AG10803 (cell line): ENCODE results near the gene TRABD2B.

Experiments
- DNase-seq: peaks from one replicate; pipeline ENCODE4 v3.0.0; 2010; ENCODE audit warnings: low read depth
- H3K4me3 ChIP-seq: 2 replicates; pipeline ENCODE4 v1.5.1; 2011; ENCODE audit warnings: mild to moderate bottlenecking, low read length, control low read depth
- TF ChIP-seq, protein P1 (sequence below): conservative IDR thresholded peaks from 2 replicates; pipeline ENCODE4 v1.5.1; 2011; ENCODE audit warnings: mild to moderate bottlenecking, low read length, control low read depth, inconsistent platforms

Gene TRABD2B

DNA sequence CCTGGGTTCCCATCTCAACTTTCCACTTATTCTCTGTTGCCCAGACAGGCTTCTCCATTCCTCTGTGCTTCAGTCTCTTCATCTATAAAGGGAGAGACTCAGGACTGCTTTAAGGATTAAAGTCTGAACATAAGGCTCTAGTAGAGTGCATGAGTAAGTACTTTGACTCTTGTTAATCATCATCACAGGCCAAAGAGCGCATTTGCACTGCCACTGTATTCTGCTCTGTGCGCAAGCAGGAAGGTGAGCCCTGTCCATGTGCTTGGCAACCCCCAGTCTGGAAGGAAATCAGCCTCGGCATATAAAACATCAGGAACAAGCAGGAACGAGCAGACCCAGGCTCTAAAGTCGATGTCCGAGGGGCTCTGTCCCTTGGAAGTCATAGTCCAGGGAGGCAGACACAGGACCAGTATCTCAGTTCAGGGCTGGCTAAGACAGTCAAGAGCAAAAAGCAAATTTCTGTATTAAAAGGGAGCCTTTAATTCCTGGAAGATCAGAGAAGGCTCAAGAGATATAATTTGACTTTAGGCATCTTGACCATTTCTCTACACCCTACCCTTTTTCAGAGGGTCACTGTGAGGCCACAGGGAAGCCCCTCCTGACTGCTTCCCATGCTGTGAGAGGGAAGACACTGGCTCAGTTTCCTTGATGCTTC, 131.2 kb downstream of the TRABD2B start:
- DNase-seq = no peak
- H3K4me3 ChIP-seq = no peak overlapping the region
- TF ChIP-seq, protein P1, sequence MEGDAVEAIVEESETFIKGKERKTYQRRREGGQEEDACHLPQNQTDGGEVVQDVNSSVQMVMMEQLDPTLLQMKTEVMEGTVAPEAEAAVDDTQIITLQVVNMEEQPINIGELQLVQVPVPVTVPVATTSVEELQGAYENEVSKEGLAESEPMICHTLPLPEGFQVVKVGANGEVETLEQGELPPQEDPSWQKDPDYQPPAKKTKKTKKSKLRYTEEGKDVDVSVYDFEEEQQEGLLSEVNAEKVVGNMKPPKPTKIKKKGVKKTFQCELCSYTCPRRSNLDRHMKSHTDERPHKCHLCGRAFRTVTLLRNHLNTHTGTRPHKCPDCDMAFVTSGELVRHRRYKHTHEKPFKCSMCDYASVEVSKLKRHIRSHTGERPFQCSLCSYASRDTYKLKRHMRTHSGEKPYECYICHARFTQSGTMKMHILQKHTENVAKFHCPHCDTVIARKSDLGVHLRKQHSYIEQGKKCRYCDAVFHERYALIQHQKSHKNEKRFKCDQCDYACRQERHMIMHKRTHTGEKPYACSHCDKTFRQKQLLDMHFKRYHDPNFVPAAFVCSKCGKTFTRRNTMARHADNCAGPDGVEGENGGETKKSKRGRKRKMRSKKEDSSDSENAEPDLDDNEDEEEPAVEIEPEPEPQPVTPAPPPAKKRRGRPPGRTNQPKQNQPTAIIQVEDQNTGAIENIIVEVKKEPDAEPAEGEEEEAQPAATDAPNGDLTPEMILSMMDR = no peak

DNA sequence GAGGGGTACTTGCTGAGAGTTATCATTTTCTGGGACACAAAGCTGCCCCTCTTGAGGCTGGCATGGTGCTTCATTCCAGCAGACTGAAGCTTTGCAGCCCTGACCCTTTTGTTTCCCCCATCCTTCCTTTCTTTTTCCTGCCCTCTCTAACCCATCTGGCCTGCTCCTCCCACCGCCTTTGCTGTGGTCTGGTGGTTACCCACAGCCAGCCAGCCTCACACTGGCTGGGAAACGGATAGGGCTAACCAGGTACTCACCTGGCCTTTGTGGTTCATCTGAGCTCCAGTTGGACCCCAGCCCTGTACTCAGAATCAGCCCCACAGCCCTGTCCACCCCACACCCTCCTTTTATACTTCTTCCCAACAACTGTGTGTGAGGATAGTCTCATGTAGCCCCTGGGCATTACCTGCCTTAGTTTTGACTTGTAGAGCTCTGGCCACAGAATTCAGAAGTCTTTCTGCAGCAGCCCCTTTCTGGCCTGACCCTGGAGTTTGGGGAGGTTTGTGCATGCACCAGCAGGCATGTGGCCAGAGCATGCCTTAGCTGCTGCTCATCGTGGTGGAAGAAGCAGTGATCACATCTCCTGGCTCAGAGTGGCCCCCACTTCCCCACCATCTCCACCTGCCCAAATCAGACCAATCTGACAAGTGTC, 138.0 kb downstream of the TRABD2B start:
- no peak overlapping the region for H3K4me3 ChIP-seq
- TF ChIP-seq, protein P1 = no peak
- no peak for DNase-seq

DNA sequence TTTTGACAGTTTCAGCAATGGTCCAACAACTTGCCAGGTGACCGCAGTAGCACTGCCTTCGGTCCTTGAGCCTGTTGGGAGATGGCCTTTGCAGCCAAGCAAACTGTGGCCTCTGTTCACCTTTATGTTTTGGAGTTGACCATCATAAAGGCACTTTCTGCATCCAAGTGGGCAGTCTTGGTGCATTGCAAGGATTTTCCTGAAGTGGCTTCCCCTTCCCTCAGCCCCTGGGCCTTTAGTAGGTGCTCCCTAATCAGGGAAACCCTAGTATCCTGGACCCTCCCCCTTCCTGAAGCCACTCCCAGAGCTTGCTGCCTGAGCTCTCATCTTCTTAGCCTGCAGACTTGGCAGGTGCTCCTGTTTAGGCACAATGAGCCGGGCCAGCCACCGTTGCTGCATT, 140.2 kb downstream of the TRABD2B start:
- DNase-seq = no peak
- no peak overlapping the region for H3K4me3 ChIP-seq
- TF ChIP-seq, protein P1 = no peak

DNA sequence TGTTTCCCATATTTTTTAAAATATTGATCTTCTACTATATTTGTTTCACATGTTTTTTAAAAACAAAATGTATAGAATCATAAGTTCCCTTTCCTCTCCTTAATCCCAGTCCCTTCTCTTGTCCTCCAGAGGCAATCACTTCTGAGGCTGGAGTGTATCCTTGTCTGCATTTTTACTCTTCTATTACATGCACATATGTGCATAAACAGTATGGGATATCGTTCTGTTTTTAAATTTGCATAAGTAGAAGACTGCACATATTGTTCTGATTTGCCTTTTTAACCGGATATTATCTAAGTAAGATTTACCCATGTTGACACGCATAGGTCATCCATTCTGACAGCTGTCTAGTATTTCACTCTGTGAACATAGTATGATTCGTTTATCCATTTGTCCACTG, 142.0 kb downstream of the TRABD2B start:
- TF ChIP-seq, protein P1 = no peak
- no peak for DNase-seq

DNA sequence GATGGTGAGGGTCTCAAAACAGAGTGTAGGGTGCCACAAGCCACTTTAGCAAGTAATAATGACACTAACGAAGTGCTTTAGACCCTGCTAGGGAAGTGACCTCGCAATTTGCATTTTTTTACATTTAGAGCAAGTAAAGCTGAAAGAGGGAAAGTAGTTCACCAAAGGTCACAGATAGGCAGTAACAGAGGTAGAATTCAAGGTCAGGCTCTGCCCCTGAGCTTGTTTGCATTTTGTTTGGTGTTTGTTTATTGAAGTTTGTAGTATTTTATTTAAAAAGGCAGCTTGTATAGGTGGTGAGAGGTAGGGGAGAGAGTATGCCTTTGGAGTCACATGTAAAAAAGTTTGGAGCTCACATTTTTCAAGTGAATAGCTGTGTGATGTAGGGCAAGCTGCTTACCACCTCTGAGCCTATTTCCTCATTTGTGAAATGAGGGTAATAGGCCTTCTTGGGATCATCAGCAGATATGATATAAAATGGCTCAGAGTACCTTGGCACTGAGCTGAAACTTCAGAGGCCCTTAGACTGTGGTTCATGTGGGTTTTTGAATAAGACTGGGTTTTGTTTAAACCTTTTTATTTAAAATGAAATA, 142.5 kb downstream of the TRABD2B start:
- no peak for DNase-seq
- H3K4me3 ChIP-seq = no peak overlapping the region
- TF ChIP-seq, protein P1 = no peak

More for the DNA sequence above, 142.0 kb downstream of the TRABD2B start:
- H3K4me3 ChIP-seq = no peak overlapping the region

DNA sequence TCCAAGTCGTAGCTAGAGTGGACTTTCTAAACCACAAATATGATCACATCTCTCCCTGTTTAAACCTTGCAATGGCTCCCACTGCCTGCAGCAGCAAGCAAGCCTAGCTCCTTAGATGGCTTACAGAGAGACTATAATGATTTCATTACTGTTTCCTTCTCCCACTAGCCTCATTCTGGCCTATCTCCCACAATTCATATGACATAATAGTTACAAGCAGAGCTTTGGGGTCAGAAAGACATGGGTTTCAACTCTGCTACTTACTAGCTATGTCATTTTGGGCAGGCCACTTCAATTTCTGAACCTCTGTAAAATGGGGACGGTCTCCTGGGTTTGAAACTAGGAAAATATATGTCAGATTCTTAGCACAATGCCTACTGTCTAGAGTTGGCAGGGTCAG, 143.3 kb downstream of the TRABD2B start:
- H3K4me3 ChIP-seq = no peak overlapping the region
- no peak for DNase-seq
- TF ChIP-seq, protein P1 = no peak

DNA sequence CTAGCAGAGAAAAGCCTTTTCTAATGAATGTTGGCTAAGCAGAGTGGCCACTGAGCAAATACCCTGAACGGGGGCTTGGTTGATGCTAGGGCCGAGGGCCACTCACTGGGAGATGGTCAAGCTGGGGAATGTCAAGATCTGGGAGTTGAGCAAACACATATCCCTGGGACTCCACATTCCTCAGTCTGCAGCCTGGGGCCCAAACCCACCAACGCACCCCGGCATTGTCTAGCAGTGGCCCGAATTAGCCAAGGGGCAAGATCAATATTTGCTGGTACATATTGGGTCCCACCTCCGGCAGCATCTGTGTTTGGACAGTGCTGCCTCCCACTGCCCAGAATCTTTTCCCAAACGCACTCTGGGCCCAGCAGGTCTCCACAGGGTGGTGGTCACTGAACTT, 144.1 kb downstream of the TRABD2B start:
- H3K4me3 ChIP-seq = no peak overlapping the region
- TF ChIP-seq, protein P1 = no peak
- no peak for DNase-seq
